Kidney capillary endothelial cell (primary cell): ENCODE data around the gene GADD45A.
"Not testable (repeated sequence)": the region's sequence is repeated elsewhere in the genome, so short reads cannot be mapped to it uniquely, and the experiment has no call there.

Experiments used
- DNase-seq: peaks from one replicate; pipeline ENCODE4 v3.0.0-alpha.2; 2018; ENCODE audit warnings: low spot score

GADD45A gene

GRCh38 chr1:67685067-67685557, at the start of gene GADD45A:
TSS of gene GADD45A (plus strand) at chr1:67685201. CDS start at chr1:67685495, 294 bp downstream.
- peak; percentile 97 for DNase-seq

- DNase-seq = no peak
Measured at GRCh38 chr1:67636146-67636545, 48.9 kb upstream of the GADD45A start.

GRCh38 chr1:67639361-67639760, 45.6 kb upstream of the GADD45A start:
- DNase-seq = no peak

GRCh38 chr1:67642629-67643028, 42.4 kb upstream of the GADD45A start:
- no peak for DNase-seq

GRCh38 chr1:67644566-67644965, 40.4 kb upstream of the GADD45A start:
- no peak for DNase-seq

- no peak for DNase-seq
Measured at GRCh38 chr1:67645495-67646144, 39.4 kb upstream of the GADD45A start.

GRCh38 chr1:67646145-67647035, 38.6 kb upstream of the GADD45A start:
- no peak for DNase-seq

- DNase-seq = no peak
Measured at GRCh38 chr1:67647036-67647798, 37.8 kb upstream of the GADD45A start.

- no peak for DNase-seq
Measured at GRCh38 chr1:67647814-67648358, 37.1 kb upstream of the GADD45A start.

- DNase-seq = no peak
Measured at GRCh38 chr1:67648582-67649326, 36.2 kb upstream of the GADD45A start.

- no peak for DNase-seq
Measured at GRCh38 chr1:67650061-67650460, 34.9 kb upstream of the GADD45A start.

GRCh38 chr1:67651031-67651430, 34.0 kb upstream of the GADD45A start:
- DNase-seq = no peak

- no peak for DNase-seq
Measured at GRCh38 chr1:67652800-67653199, 32.2 kb upstream of the GADD45A start.

GRCh38 chr1:67653304-67653703, 31.7 kb upstream of the GADD45A start:
- no peak for DNase-seq

GRCh38 chr1:67655581-67655980, 29.4 kb upstream of the GADD45A start:
- DNase-seq = no peak

GRCh38 chr1:67657152-67657551, 27.8 kb upstream of the GADD45A start:
- not testable (repeated sequence) for DNase-seq

- no peak for DNase-seq
Measured at GRCh38 chr1:67659229-67659628, 25.8 kb upstream of the GADD45A start.

GRCh38 chr1:67662884-67663283, 22.1 kb upstream of the GADD45A start:
- no peak for DNase-seq

GRCh38 chr1:67664048-67664447, 21.0 kb upstream of the GADD45A start:
- DNase-seq = no peak

- DNase-seq = not testable (repeated sequence)
Measured at GRCh38 chr1:67665307-67665706, 19.7 kb upstream of the GADD45A start.

- no peak for DNase-seq
Measured at GRCh38 chr1:67666636-67667035, 18.4 kb upstream of the GADD45A start.
